RKO (cell line): ENCODE data around the gene NKD2.
"Not testable (repeated sequence)": the region's sequence is repeated elsewhere in the genome, so short reads cannot be mapped to it uniquely, and the experiment has no call there.

Experiments used
- DNase-seq: peaks from one replicate; pipeline ENCODE4 v3.0.0-alpha.2; 2016; ENCODE audit warnings: low spot score

Gene NKD2

DNA sequence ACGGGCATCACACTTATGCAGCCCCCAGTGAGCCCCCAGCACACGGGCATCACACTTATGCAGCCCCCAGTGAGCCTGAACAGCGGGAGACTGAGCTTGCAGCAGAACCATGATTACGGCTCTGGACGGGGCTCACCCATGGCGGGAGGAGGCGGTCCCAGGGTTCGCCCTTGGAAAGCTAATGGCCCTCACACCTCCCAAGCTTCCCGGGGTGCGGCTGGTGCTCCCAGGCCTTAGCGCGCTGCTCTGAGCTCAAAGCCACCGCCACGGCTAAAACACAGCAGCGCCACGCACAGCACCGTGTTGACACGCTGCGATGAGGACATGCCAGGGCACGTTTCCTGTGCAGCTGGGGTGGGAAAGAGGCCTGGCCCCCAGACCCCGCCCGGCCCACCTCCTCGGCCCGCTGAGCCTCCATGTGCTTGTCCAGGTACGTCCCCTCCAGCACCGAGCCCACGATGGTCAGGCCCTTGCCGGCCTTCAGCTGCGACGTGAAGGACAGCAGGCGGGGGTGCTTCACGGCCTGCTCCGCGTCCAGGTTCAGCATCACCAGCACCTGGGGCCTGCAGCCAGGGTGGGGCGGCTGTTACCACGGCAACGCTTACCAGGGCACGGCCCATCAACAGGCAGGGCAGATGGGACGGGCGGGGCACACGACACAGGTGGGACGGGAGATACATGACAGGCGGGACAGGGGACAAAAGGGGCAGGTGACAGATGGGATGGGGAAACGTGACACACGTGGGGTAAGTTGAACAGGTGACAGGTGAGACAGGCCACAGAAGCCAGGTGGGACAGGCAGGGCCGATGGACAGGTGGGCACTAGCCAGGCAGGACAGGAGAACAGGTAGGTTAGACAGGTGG lies 64.9 kb downstream of the NKD2 start:
- no peak for DNase-seq

DNA sequence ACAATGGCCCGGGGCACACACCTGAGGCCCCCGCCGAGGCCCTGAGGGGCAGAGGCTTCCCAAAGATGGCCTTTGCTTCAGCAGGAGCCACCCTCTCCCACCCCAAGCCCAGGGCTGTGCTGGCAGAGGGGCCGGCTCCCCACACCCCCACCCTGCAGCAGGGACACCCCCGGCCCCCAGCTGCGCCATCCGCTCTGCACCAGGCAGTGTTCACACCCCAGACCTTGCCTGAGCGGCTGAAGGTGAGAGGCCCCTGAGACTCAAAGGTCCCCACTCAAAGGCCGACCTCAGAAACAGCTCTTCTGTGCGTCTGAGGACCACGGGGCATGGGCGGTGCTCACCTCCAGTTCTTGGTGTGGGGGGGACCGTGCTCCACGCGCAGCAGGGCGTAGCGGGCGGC lies 65.6 kb downstream of the NKD2 start:
- no peak for DNase-seq

DNA sequence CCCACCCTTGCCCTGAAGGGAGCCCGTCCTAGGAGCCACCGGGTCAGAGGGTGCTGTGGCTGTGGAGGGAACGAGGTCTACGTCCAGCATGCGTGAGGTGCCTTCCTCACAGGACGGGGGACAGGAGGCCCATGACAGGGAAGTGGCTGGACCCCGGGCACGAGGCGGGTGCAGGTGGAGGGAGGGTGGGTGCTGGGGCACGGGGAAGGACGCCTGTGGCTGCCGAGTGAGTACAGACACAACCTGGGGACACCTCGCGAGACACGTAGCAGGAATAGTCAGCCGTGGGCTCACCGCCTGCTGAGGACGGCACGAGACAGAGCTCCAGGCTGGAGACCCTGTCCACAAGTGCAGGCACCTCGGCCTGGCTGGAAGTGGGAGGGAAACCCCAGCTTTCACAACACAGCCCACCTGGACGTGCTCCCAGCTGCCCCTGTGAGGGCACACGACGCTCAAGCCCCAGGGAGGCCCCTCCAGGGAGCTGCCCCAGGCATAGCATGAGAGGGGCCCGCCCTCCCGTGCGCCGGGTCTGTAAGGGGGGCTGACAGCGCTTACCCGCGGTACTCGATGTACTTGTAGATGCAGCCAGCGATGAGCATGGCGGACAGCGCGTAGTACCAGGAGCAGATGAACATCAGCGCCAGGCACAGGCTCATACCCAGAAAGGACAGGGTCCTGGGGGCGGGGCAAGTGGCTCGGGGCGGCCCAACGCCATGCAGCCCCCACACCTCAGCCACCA lies 66.4 kb downstream of the NKD2 start:
- no peak for DNase-seq

DNA sequence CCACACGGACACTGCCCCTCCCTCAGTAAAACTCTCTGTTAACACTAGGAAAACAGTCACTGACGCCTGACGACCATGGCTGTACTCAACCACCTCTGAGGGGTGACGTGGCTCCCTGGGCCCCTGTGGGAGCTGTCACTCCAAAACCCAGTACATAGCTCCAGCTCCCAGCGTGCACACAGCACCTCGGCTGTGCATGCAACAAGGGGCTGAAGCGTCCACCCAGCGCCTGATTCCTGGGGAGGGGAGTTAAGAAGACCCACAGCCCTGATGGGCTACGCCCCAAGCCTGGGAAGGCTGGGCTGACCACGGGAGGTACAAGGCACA lies 66.9 kb downstream of the NKD2 start:
- DNase-seq = no peak

DNA sequence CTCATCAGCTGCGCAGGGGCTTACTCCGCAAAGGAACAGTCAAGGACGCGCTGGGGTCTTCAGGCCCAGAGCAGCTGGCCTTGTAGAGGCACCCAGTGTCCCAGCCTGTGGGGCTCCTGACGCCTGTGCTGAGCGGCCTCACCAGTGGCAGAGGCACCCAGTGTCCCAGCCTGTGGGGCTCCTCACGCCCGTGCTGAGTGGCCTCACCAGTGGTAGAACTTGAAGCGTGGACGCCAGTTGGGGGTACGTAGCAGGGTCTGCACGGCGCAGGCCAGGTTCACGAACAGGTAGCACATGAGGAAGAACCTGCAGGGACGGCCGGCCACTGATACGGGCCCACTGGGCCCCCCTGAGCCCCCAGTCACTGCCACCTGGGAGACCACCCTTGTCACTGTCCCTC lies 67.3 kb downstream of the NKD2 start:
- no peak for DNase-seq

DNA sequence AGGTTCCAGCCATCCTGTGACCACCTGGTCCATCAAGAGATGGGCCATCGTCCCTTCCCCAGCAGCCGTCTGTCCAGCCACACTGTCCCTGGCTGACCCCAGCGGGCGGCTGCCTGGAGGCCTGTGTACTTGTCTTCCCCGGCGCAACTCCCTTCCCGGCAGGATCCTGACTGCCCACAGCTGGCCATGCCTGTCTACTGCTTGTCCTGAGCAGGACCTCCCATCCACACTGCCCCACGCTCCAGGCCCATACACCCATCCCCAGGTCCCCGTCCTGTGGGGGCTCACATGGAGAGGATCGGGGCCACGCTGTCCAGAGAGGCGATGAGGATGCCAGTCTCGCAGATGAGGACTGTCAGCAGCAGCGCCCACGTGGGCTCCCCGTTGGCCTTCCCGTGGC lies 67.8 kb downstream of the NKD2 start:
- DNase-seq = no peak

DNA sequence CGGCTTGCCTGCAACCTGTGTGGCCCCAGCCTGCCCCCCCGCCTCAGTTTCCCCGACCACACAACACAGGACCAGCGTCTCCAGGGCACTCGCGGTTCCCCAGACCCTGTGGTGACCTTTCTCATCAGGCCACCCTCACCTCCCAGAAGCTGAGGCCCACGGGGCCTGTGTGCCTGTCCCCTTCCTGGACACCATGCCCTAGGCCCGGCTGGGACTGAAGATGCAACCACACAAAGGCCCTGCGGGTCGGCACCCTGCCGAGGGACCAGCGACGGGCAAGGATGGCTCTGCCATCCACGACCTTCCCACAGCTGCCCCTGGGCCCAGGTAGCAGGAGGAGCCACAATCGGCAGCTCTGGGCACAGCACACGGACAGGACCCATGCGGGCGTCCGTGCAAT lies 68.4 kb downstream of the NKD2 start:
- DNase-seq = no peak

DNA sequence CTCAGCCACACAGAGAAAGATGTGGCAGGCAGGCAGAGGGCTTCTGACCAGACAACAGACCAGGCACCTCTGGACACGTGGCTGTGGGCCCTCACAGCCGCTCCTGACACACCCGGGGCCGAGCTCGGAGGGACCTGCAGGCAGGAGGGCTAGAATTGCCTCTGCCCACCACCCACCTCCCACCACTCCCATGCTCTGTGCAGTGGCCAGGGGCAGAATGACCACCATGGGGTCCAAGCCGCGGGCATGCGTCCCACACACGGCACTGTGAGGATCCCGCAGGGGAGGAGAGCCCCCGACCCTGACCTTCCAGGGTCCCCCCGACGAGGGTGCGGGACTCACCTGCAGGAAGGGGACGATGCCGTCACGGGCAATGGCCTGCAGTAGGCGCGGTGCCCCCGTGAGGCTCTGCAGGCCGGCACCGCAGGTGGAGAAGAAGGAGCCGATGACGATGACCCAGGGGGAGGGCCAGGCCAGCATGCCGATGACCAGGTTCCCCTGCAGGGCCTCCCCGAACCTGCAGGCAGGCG lies 69.0 kb downstream of the NKD2 start:
- DNase-seq = no peak

DNA sequence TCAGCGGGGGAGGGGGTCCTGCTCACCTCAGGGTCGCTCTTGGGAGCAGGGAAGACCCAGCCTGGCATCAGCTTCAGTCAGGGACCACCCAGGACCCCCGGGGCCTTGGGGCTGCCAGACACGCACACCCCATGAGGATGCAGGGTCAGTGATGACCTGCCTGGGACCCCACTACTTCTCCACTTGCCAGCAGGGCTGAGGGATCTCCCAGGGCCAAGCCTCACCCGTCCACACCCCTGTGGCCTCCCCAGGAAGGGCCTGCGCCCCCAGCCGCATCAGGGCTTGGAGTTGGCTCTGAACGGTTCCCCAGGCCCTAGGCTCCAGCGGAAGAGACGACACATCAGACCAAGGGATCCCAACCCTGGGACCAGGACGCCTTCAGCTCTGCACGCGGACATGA lies 69.6 kb downstream of the NKD2 start:
- DNase-seq = no peak

DNA sequence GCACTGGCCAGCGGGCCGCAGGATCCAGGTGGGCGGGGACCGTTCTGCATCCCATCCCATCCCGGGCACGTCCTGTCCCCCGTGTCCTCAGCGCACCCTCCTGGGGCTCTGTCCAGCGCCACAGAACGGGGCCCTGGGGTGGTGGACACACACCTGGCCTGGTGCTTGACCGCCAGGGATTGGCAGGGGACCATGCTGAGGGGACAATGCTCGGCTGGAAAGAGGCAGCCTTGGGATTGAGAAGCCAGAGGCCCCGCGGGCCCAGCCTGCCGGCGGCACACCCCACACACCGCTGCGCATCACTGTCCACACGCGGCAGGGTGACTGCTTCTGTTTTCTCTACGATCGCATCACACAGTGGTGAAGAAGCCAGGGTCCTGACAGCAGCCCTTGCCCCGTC lies 70.2 kb downstream of the NKD2 start:
- no peak for DNase-seq

DNA sequence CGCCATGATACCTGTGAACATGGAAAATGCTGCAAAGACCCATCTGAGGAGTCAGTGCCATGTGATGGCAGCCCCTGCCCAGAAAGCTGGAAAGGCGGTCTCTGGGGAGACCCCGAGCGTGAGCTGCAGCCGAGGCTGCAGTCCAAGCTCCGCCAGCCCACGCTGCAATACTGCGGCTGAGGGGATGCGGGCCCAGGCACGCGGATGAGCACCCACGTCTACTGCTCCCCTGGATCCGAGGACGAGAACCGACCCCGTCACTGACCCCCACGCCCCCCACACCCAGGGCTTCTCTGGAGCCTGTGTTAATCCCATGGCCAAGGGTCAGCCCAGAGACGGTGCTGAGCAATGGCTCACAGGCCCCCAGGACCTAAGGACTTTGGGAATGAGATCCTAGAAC lies 70.9 kb downstream of the NKD2 start:
- DNase-seq = no peak

DNA sequence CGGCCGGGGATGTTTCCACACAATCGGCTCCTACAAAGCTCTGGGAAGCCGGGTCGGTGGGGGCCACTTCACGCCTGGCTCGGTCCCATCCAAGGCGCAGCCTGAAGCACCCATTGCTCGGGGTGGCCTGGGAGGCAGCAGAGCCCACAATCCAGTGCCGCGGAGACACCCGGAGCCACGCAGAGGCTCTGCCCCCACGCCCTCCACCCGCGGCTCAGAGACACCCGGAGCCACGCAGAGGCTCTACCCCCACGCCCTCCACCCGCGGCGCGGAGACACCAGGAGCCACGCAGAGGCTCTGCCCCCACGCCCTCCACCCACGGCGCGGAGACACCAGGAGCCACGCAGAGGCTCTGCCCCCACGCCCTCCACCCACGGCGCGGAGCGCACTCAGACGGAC lies 71.4 kb downstream of the NKD2 start:
- DNase-seq = no peak

DNA sequence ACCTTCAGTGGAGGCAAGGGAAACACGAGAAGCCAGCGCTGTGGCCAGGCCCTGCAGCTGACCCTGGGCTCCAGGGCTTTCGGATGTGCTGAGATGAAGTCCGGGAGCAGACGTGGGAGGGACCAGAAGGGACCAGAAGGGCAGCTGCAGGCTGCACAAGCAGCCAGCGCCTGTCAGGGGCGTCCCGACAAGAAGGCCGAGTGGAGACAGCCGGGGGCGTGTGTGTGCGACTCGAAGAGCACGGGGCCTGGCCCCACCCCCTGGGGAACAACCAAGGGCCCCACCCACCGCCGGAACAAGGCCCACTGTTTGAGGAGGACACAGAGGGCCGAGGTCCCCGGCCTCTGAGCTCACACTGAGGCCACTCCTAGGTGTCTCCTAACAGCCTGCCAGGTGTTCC lies 71.8 kb downstream of the NKD2 start:
- no peak for DNase-seq

DNA sequence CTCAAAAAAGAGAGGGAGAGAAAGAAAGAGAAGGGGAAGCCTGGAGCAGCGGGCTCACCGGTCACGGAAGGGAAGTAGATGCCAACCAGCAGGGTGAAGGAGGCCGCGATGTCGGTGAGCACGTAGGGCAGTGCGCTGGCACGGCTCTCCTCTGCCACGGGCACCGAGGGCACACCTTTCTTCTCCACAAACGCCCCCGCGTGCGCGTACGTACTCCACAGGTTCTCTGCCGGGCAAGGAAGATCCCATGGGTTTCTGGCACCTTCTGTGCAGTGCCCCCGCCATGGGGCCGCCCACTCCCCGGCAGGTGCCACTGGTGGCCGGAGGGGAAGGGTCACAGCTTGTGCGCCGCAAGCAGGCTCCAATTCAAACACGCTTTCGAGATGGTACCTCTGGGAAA lies 72.9 kb downstream of the NKD2 start:
- DNase-seq = no peak

DNA sequence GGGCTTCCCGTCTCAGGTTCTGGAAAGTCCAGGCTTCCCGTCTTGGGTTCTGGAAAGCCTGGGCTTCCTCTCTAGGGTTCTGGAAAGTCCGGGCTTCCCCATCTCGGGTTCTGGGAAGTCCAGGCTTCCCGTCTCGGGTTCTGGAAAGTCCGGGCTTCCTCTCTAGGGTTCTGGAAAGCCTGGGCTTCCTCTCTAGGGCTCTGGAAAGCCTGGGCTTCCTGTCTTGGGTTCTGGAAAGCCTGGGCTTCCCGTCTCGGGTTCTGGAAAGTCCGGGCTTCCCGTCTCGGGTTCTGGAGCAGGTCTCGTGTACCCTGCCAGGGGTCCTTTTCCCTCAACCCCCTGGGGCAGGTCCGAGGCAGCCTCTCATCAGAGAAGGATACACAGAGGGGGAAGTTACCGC lies 74.4 kb downstream of the NKD2 start:
- DNase-seq = not testable (repeated sequence)

DNA sequence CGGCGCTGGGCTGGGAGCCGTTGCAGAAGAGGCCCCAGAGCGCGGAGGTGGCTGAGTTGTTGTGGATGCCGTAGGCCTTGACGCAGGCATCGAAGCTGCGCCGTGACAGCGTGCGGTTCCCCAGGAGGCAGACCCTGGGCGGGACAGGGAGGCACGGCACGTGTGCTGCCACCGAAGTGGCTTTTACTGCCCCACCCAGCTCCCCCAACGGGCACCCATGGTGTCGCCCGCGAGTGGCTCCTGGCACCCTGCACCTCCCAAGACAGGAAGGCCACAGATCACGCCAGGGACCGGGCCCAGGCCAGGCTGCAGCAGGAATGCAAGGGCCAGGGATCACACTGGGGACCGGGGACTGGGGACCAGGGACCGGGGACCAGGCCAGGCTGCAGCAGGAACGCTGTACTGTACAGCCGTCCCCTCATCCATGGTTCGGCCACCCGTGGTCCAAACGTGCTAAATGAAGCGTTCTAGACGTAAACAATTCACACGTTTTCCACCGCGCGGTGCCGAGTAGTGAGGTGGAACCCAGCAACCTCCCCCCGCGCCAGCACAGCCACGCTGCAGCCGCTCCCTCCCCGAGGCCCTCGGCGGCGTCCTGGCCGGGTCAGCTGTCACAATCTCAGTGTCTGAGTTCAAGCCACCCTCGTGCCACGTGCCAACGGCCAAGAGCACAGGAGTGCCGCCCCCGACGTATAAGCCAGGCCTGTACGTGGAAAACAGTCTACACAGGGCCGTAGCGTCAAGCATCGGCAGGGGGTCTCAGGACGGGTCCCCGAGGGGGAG lies 75.4 kb downstream of the NKD2 start:
- DNase-seq = no peak

DNA sequence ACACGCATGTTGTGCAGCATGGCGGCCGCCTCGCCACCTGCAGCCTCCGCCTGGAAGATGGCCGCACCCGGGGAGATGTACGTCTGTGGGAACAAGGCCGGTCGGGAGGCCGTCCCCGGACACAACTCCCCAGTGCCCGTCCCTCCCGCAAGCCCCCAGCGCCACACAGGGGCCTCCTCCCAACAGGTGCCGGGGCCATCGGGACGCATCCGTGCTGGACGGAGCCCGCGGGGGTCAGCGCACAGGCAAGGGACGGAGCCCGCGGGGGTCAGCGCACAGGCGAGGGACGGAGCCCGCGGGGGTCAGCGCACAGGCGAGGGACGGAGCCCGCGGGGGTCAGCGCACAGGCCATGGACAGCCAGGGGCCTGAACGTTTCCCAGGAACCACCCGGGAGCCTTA lies 76.8 kb downstream of the NKD2 start:
- DNase-seq = no peak

DNA sequence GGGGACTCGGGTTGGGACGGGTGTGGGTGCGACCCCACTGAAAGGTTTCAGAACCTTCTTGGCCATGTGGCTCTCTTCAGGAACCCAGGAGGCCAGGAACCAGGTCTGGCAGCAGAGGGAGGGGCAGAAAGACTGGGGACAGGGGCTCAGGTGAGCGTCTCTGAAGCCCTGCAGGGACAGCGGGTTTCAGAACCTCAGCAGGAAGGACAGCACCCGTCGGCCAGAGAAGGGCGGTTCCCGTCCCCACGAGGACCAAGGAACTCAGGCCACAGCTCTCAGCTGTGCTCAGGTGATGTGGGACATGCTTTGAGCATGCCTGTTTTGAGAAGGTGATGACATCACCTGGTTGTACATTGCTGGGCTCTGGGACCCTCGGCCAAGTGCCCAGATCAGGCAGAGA lies 77.5 kb downstream of the NKD2 start:
- no peak for DNase-seq

DNA sequence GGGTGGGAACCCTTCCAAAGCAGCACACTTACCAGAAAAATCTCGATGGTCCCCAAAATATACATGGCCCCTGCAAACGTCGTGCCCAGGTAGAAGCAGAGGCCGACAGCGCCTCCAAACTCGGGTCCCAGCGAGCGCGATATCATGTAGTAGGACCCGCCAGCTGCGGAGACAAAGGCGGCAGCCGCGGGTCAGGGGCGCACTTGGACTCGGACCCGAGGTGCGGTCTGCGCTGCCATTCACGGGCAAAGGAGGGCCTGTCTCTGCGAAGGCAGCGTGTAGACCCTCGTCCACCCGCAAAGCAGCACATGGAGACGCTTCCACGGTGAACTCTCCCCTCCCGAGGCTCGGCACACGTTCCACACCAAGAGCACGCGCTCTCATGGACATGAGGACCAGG lies 78.3 kb downstream of the NKD2 start:
- no peak for DNase-seq

DNA sequence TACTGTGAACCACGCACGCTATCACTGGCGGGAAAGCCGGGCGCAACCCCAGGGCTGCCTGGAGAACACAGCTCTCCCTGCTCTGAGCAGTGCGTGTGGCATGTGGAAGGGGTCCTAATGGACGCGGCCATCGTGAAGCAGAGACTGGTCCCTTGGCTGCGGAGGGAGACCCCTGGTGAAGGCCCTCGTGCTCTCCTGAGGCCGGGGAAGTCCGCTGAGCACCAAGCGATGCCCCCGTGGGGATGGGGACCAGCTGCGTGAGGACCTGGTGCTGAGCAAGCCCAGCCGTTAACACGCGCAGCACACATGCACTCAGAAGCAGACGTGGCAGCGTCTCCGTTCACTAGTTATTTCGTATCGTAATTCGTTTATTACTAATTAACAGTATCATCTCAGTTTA lies 78.8 kb downstream of the NKD2 start:
- DNase-seq = no peak

DNA sequence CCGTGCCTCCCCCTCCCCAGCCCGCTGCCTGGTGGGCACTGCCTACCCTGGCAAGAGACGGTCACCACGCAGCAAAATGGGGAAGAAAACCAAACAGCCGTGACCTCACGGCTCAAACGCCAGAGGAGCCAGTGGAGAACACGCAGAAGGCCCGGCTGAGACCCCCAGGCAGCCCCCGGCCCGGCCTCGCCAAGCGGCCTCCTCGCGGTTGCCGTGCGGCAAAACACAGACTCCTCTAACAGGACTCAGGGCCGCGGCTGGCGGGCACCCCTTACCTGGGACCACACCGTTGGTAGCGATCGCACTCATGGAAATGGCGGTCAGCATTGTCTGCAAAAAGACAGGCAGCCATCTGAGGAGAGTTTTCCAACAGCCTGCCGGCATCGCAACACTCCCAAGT lies 79.4 kb downstream of the NKD2 start:
- DNase-seq = no peak
